Mucosa of rectum (tissue), 2 donors: Measurements from ENCODE around the gene RIBC1.
"Not testable (repeated sequence)": the region's sequence is repeated elsewhere in the genome, so short reads cannot be mapped to it uniquely, and the experiment has no call there.

Experiments
- H3K27ac ChIP-seq, 2 donors: one replicate each; pipeline ENCODE4 v1.7.0; 2013; ENCODE audit warnings: inconsistent platforms in 2 of 2, low read depth in 2 of 2, low read length in 2 of 2
- H3K27me3 ChIP-seq, 2 donors: one replicate each; pipeline ENCODE4 v1.7.0; 2013; ENCODE audit warnings: low read length in 2 of 2; ENCODE audit not compliant: control insufficient read depth in 2 of 2, insufficient read depth in 2 of 2
- H3K36me3 ChIP-seq, 2 donors: one replicate each; pipeline ENCODE4 v1.7.0; 2013; ENCODE audit warnings: low read length in 2 of 2; ENCODE audit not compliant: control insufficient read depth in 2 of 2, insufficient read depth in 2 of 2
- H3K4me1 ChIP-seq, 2 donors: one replicate each; pipeline ENCODE4 v1.7.0; 2013; ENCODE audit warnings: low read length in 2 of 2, mild to moderate bottlenecking in 1 of 2; ENCODE audit not compliant: control insufficient read depth in 2 of 2, insufficient read depth in 2 of 2
- H3K4me3 ChIP-seq, 2 donors: one replicate each; pipeline ENCODE4 v1.7.0; 2013; ENCODE audit warnings: low read length in 2 of 2
- H3K9ac ChIP-seq, 2 donors: one replicate each; pipeline ENCODE4 v1.7.0; 2013; ENCODE audit warnings: low read length in 2 of 2, low read depth in 1 of 2, mild to moderate bottlenecking in 1 of 2
- H3K9me3 ChIP-seq, 2 donors: one replicate each; pipeline ENCODE4 v1.7.0; 2013; ENCODE audit warnings: low read length in 2 of 2; ENCODE audit not compliant: control insufficient read depth in 2 of 2
- donor health status: healthy.
- donor health status: Normal muscosa, but diverticular disease.

RIBC1 gene

GRCh38 chrX:53447441-53447840 is 24.8 kb downstream of the RIBC1 start:
- Histone ChIP-seq H3K4me3 (no peak overlapping the region), H3K9me3 (no peaks in the 10 kb centered on the region), H3K4me1 (no peaks in the 10 kb centered on the region), H3K9ac (no peak overlapping the region), H3K27me3 (peaks cover 0 to 2% of the 10 kb centered on the region in 2 donors), H3K27ac (no peak overlapping the region), H3K36me3 (no peaks in the 10 kb centered on the region)

- no peaks in the 10 kb centered on the region for H3K4me1 ChIP-seq
- H3K9me3 ChIP-seq, result no peaks in the 10 kb centered on the region
Observed at GRCh38 chrX:53449632-53450031, 27.0 kb downstream of the RIBC1 start.

GRCh38 chrX:53452812-53453211 is 30.1 kb downstream of the RIBC1 start:
- H3K27ac ChIP-seq, result no peak overlapping the region
- no peaks in the 10 kb centered on the region for H3K4me1 ChIP-seq
- peaks cover 0 to 4% of the 10 kb centered on the region in 2 donors for H3K27me3 ChIP-seq
- no peaks in the 10 kb centered on the region for H3K9me3 ChIP-seq
- no peak overlapping the region for H3K9ac ChIP-seq
- no peak overlapping the region for H3K4me3 ChIP-seq
- H3K36me3 ChIP-seq, result no peaks in the 10 kb centered on the region

More at GRCh38 chrX:53449632-53450031, 27.0 kb downstream of the RIBC1 start:
- peaks cover 0 to 2% of the 10 kb centered on the region in 2 donors for H3K27me3 ChIP-seq
- no peak overlapping the region for H3K9ac ChIP-seq
- no peak overlapping the region for H3K27ac ChIP-seq
- H3K4me3 ChIP-seq, result no peak overlapping the region
- no peaks in the 10 kb centered on the region for H3K36me3 ChIP-seq

- no peak overlapping the region for H3K27ac ChIP-seq
- no peaks in the 10 kb centered on the region for H3K9me3 ChIP-seq
- no peaks in the 10 kb centered on the region for H3K4me1 ChIP-seq
- H3K9ac ChIP-seq, result no peak overlapping the region
- H3K27me3 ChIP-seq, result peaks cover 2 to 4% of the 10 kb centered on the region in 2 donors
- no peak overlapping the region for H3K4me3 ChIP-seq
- no peaks in the 10 kb centered on the region for H3K36me3 ChIP-seq
Observed at GRCh38 chrX:53456254-53456653, 33.6 kb downstream of the RIBC1 start.

GRCh38 chrX:53458082-53458481 is 35.4 kb downstream of the RIBC1 start:
- H3K27me3 ChIP-seq, result peaks cover 2 to 4% of the 10 kb centered on the region in 2 donors
- no peak overlapping the region for H3K9ac ChIP-seq
- no peak overlapping the region for H3K27ac ChIP-seq
- H3K4me3 ChIP-seq, result no peak overlapping the region
- no peaks in the 10 kb centered on the region for H3K4me1 ChIP-seq
- no peaks in the 10 kb centered on the region for H3K9me3 ChIP-seq
- H3K36me3 ChIP-seq, result no peaks in the 10 kb centered on the region

- not testable (repeated sequence) for H3K4me3 ChIP-seq, H3K27ac ChIP-seq, H3K9ac ChIP-seq, H3K9me3 ChIP-seq, H3K27me3 ChIP-seq, H3K4me1 ChIP-seq, H3K36me3 ChIP-seq
Observed at GRCh38 chrX:53468659-53469058, 46.0 kb downstream of the RIBC1 start.

GRCh38 chrX:53471346-53471745 is 48.7 kb downstream of the RIBC1 start:
- no peak overlapping the region for H3K27ac ChIP-seq
- H3K9ac ChIP-seq, result no peak overlapping the region
- peaks cover 6 to 8% of the 10 kb centered on the region in 2 donors for H3K27me3 ChIP-seq
- no peak overlapping the region for H3K4me3 ChIP-seq
- no peaks in the 10 kb centered on the region for H3K9me3 ChIP-seq
- H3K36me3 ChIP-seq, result no peaks in the 10 kb centered on the region
- H3K4me1 ChIP-seq, result no peaks in the 10 kb centered on the region

GRCh38 chrX:53474707-53475106 is 52.0 kb downstream of the RIBC1 start:
- no peak overlapping the region for H3K27ac ChIP-seq
- H3K4me3 ChIP-seq, result no peak overlapping the region
- no peaks in the 10 kb centered on the region for H3K9me3 ChIP-seq
- H3K9ac ChIP-seq, result no peak overlapping the region
- no peaks in the 10 kb centered on the region for H3K4me1 ChIP-seq
- H3K36me3 ChIP-seq, result no peaks in the 10 kb centered on the region
- H3K27me3 ChIP-seq, result peaks cover 6 to 13% of the 10 kb centered on the region in 2 donors

- no peak overlapping the region for H3K27ac ChIP-seq
- no peaks in the 10 kb centered on the region for H3K36me3 ChIP-seq
- no peak overlapping the region for H3K9ac ChIP-seq
- no peak overlapping the region for H3K4me3 ChIP-seq
- peaks cover 0 to under 1% of the 10 kb centered on the region in 2 donors for H3K4me1 ChIP-seq
- peaks cover 9 to 15% of the 10 kb centered on the region in 2 donors for H3K27me3 ChIP-seq
- no peaks in the 10 kb centered on the region for H3K9me3 ChIP-seq
Observed at GRCh38 chrX:53476371-53476770, 53.7 kb downstream of the RIBC1 start.

- H3K9ac ChIP-seq, result no peak overlapping the region
- H3K27ac ChIP-seq, result no peak overlapping the region
- H3K27me3 ChIP-seq, result peaks cover 10 to 18% of the 10 kb centered on the region in 2 donors
- H3K4me1 ChIP-seq, result peaks cover 0 to 3% of the 10 kb centered on the region in 2 donors
- H3K9me3 ChIP-seq, result no peaks in the 10 kb centered on the region
- no peaks in the 10 kb centered on the region for H3K36me3 ChIP-seq
- H3K4me3 ChIP-seq, result no peak overlapping the region
Observed at GRCh38 chrX:53479301-53479700, 56.6 kb downstream of the RIBC1 start.
